Measurements from ENCODE around the gene CHST3. TPM values are rescaled to one million over a fixed set of nuclear protein-coding genes. Genes with fewer than 3 reads are reported as not detected.
"Not testable (repeated sequence)": the region's sequence is repeated elsewhere in the genome, so short reads cannot be mapped to it uniquely, and the experiment has no call there.

The CHST3 gene
- polyA plus RNA-seq, 10 donors: 11.3 to 17.2 (median 13.6) TPM

- no peak for DNase-seq
Measured at GRCh38 chr10:71946700-71947099, 17.5 kb upstream of the CHST3 start.

GRCh38 chr10:71948496-71949067 lies 15.6 kb upstream of the CHST3 start:
- no peak for DNase-seq

DNA sequence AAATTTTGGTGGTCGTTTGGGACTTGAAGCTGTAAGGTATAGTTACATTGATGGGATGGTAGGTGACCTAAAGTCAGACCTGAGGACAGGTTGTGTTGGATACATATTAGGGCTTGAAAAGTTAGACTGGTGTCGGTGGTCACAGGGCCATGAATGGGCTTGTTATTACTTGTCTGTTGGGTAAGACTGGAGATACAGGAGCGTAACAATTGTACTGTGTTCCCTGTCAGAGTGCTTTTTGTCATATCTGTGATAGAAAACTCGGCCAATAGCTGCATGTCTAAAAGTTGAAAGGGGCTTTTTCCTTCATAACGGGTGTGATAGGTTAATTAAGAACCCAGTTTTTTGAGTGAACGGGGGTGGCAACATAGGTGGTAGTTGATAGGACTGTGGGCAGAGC lies 13.5 kb upstream of the CHST3 start:
- no peak for DNase-seq

DNA sequence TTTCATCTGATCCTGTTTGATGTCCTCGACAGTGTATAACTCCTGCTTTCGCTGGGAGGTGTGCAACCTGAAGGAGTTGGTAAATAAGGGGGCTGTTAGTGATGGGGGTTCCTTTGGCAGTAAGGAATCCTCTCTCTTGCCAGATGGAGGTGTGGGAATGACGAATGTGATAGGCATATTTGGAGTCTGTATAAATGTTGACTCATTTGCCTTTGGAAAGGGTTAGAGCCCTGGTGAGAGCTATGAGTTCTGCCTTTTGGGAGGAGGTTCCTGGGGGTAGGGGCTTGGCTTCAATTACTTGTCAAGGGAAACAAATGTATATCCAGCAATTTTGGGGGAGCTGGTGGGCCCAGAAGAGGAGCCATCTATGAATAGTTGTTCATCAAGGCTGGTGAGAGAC lies 11.4 kb upstream of the CHST3 start:
- no peak for DNase-seq

DNA sequence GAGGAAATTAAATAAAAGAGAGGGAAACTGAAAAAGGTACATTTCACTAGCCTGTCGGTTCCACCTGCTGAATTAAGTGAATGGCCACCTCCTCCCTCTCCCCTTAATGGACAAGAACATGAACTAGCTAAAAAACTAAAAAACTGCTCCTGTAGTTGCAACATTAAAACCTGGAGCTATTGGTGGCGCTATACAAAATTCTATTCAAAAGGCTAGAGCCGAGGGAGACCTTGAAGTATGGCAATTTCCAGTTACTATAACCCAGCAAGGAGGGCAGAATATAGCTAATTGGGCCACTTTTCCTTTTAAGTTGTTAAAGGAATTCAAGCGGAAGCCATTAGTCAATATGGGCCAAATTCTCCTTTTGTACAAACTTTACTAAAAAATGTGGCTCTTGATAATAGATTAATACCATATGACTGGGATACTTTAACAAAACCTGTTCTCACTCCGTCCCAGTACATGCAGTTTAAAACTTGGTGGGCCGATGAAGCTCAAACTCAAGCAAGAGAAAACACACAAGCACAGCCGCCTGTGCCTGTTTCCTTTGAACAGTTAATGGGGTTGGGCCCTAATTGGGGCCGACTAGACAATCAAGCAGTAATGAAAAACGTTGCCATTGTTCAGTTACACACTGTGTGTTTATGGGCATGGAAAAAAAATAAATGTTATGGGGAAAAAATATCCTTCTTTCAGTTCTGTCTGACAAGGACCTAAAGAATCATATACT lies 6.5 kb upstream of the CHST3 start:
- no peak for DNase-seq

DNA sequence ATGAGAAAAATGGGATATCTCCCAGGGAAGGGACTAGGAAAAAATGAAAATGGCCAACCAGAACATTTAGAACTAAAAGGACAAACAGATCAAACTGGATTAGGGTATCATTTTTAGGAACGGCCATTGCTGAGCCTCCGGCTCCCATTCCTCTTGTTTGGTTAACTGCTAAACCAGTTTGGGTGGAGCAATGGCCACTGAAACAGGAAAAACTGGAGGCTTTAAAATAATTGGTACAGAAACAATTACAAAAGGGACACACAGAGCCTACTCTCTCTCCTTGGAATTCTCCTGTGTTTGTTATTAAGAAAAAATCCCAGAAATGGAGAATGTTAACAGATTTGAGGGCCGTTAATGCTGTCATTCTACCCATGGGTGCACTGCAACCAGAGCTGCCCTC lies 4.7 kb upstream of the CHST3 start:
- no peak for DNase-seq

GRCh38 chr10:71961831-71962230 lies 2.4 kb upstream of the CHST3 start:
- DNase-seq: no peak

- no peak for DNase-seq
Measured at GRCh38 chr10:71962901-71963300, 1.3 kb upstream of the CHST3 start.

DNA sequence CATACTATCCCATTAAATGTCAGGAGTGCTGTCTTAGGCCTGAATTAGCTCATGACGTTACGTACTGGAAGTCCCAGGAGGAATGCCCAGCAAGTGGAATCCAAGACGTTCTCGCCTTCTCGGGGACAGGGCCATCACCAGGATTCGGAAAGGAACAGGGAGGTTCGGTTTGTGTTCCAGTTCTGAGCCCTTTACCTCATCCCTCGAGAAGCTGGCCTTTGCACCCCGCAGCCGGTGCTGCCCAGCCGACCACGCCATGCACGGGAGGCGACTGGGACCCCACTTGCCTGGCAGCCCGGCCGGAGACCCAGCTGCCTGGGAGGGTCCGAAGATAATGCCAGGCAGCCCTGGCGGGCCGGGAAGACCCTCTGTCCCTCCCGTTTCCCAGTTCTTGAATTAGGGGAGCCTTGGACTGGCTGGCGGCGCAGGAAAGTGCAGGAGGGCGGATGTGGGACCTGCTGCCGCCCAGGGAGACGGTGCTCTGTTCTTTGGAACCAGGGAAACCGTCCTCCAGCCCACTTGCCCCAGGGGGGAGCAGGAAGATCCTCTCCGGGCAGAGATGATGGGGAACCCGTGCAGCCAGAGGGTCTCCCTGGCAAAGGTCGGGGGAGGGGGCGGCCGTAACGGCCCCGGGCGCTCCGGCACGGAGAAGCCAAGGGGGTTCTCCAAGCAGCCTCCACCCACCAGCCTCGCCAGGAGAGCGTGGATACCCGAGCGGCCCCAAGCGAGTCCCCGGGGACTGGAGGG lies 671 bp upstream of the CHST3 start:
- DNase-seq: peak in 2 of 3 donors; percentile 64 to 76

GRCh38 chr10:71964743-71965515 lies 734 bp downstream of the CHST3 start:
- peak in 2 of 3 donors; percentile 49 to 85 for DNase-seq

- peak in 1 of 3 donors; percentile 34 for DNase-seq
Measured at GRCh38 chr10:71965623-71966022, 1.4 kb downstream of the CHST3 start.

DNA sequence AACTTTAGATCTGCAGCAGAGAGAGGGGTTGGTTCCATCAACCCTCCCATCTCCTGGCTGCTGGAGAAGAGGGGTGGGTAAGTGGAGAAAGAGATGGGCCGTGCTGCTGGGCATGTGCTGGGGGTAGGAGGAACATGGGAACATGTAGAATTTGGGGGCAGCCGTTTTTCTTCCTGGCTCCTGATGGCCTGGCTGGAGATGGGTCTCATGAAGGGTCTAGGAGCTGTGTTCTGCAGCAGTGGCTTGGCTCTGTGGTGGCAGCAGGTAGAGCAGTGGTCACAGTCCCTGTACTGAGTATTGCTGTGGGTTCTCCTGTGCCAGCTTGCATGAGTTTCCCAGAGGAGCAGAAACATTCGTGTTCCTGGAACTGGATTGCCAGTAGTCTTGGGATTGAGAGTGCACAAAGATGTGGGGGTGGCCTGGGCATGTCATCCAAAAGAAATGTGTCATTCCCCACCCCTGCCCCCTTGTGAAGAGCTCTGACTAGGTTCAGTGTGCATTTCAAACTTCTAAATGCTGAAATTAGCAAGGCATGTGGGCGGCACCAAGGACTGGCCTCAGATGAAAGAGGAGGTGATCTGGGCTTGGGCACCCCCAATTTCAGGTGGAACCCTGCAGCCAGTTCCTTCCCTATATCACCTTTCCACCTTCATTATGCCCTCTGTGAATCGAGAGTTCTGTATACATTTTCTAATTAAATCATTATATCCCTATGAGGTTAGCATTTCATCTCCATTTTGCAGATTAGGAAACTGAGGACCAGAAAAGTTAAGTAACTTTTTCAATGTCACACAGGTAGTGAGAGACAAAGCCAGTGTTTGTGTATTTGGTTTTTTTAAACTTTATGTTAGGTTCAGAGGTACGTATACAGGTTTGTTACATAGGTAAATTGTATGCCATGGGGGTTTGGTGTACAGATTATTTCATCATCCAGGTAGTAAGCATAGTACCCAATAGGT lies 2.1 kb downstream of the CHST3 start:
- no peak for DNase-seq

DNA sequence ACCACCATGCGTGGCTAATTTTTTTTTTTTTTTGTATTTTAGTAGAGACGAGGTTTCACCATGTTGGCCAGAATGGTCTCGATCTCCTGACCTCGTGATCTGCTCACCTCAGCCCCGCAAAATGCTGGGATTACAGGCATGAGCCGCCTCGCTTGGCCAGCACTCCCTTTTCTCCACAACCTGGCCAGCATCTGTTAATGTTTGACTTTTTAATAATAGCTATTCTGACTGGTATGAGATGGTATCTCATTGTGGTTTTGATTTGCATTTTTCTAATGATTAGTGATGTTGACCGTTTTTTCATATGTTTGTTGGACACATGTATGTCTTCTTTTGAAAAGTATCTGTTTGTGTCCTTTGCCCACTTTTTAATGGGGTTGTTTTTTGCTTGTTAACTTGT lies 3.8 kb downstream of the CHST3 start:
- DNase-seq: not testable (repeated sequence)

- DNase-seq: no peak
Measured at GRCh38 chr10:71968553-71969474, 4.6 kb downstream of the CHST3 start.

DNA sequence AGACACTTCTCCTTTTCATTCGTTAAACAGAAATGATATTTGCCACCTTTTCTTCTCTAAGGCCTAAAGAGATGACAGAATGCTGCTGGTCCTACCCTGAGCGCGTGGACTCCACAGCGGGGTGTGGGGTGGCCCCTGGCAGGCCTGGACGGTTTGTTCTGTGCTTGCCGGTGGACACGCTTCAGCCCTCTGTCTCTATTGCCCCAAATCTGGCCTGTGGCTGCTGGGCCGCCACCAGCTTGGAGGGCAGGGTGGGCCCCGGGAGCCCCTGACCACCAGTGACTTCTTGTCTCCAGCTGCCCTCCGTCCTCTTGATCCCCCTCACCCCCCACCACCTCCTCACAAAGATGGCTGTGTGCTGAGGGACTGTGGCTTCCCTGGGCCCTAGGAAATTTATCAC lies 5.7 kb downstream of the CHST3 start:
- no peak for DNase-seq

- no peak for DNase-seq
Measured at GRCh38 chr10:71970331-71970730, 6.1 kb downstream of the CHST3 start.

- DNase-seq: no peak
Measured at GRCh38 chr10:71970869-71971268, 6.7 kb downstream of the CHST3 start.

DNA sequence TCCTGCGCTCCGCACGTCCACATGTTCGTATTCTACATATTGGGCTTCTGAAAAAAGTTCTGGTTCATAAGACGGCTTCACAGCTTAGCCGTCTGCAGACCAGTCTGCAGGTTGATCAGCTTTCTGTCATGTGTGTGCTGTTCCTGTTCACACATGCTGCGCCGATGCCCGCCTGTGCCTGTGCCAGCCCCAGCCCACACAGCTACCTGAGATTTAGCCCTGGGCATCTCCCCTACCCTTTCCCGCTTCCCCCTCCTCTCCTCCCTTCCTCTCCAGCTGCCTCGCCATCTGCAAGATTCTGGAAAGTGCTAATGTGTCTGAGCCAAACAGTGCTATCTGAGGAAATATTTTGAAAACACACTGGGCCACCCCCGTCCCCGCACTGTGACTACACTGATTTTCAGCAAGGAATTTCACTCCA lies 7.1 kb downstream of the CHST3 start:
- DNase-seq: no peak

GRCh38 chr10:71971769-71972555 lies 7.8 kb downstream of the CHST3 start:
- no peak for DNase-seq

All from muscle of back (tissue), 11 donors.